Neuronal stem cell (in vitro differentiated cells): ENCODE data around the gene SH3PXD2A.

Source experiments
- DNase-seq: peaks from one replicate; pipeline ENCODE4 v3.0.0-alpha.2; 2013; ENCODE audit warnings: low spot score
- H2AFZ ChIP-seq: one replicate; pipeline ENCODE4 v1.6.1; 2013; ENCODE audit warnings: mild to moderate bottlenecking, low read length, inconsistent platforms
- H2AK5ac ChIP-seq: 2 replicates; pipeline ENCODE4 v1.6.1; 2013; ENCODE audit warnings: low read depth, mild to moderate bottlenecking, inconsistent platforms, low read length, moderate library complexity, mixed read lengths
- H2BK120ac ChIP-seq: 2 replicates; pipeline ENCODE4 v1.6.1; 2013; ENCODE audit warnings: low read depth, mild to moderate bottlenecking, inconsistent platforms, low read length, moderate library complexity, mixed read lengths
- H2BK12ac ChIP-seq: one replicate; pipeline ENCODE4 v1.6.1; 2013; ENCODE audit warnings: low read length, inconsistent platforms
- H2BK15ac ChIP-seq: 2 replicates; pipeline ENCODE4 v1.6.1; 2013; ENCODE audit warnings: mild to moderate bottlenecking, low read length, inconsistent platforms, mixed read lengths
- H2BK5ac ChIP-seq: one replicate; pipeline ENCODE4 v1.6.1; 2013; ENCODE audit warnings: inconsistent platforms, mild to moderate bottlenecking, low read length, moderate library complexity
- H3K14ac ChIP-seq: one replicate; pipeline ENCODE4 v1.6.1; 2013; ENCODE audit warnings: low read length, inconsistent platforms
- H3K18ac ChIP-seq: 2 replicates; pipeline ENCODE4 v1.6.1; 2013; ENCODE audit warnings: low read length, inconsistent platforms
- H3K23ac ChIP-seq: 2 replicates; pipeline ENCODE4 v1.6.1; 2013; ENCODE audit warnings: low read depth, mild to moderate bottlenecking, mixed read lengths, low read length, inconsistent platforms; ENCODE audit not compliant: poor library complexity
- H3K27ac ChIP-seq: replicated peaks from 3 replicates; pipeline ENCODE4 v1.5.1; 2013; ENCODE audit warnings: low read length, inconsistent platforms
- H3K27me3 ChIP-seq, 3 experiments: 2 replicates each; pipeline ENCODE4 v1.6.1; 2013; ENCODE audit warnings: low read length in 3 of 3, mild to moderate bottlenecking in 2 of 3, inconsistent platforms in 1 of 3, low read depth in 1 of 3, mixed read lengths in 1 of 3, moderate library complexity in 1 of 3; ENCODE audit not compliant: control insufficient read depth in 3 of 3, insufficient read depth in 3 of 3
- H3K36me3 ChIP-seq, 2 donors: replicated peaks in 1 of 2; 2 replicates each; pipeline ENCODE4 v1.6.1; 2013; ENCODE audit warnings: low read length in 2 of 2; ENCODE audit not compliant: control insufficient read depth in 2 of 2, insufficient read depth in 2 of 2
- H3K4ac ChIP-seq: 2 replicates; pipeline ENCODE4 v1.6.1; 2013; ENCODE audit warnings: inconsistent platforms, mild to moderate bottlenecking, low read length, moderate library complexity
- H3K4me1 ChIP-seq, 2 donors: 1 replicate in 1 of 2; 2 replicates in 1 of 2; pipeline ENCODE4 v1.6.1; 2013; ENCODE audit warnings: low read length in 2 of 2, low read depth in 1 of 2; ENCODE audit not compliant: control insufficient read depth in 2 of 2, insufficient read depth in 1 of 2
- H3K4me2 ChIP-seq: one replicate; pipeline ENCODE4 v1.6.1; 2013; ENCODE audit warnings: mild to moderate bottlenecking, low read length, inconsistent platforms; ENCODE audit not compliant: insufficient read depth, poor library complexity, severe bottlenecking
- H3K4me3 ChIP-seq, 2 donors: 2 replicates each; pipeline ENCODE4 v1.5.1; 2013; ENCODE audit warnings: low read length in 2 of 2, mild to moderate bottlenecking in 2 of 2, inconsistent platforms in 1 of 2, moderate library complexity in 1 of 2
- H3K79me1 ChIP-seq: one replicate; pipeline ENCODE4 v1.6.1; 2013; ENCODE audit warnings: low read depth, mild to moderate bottlenecking, inconsistent platforms, low read length, moderate library complexity
- H3K9ac ChIP-seq: one replicate; pipeline ENCODE4 v1.6.1; 2013; ENCODE audit warnings: mild to moderate bottlenecking, low read depth, low read length, inconsistent platforms; ENCODE audit not compliant: poor library complexity
- H3K9me3 ChIP-seq, 2 donors: replicated peaks in 1 of 2; 2 replicates each; pipeline versions ENCODE3 to v1.6.1; 2013; ENCODE audit warnings: low read length in 2 of 2, mild to moderate bottlenecking in 2 of 2, inconsistent platforms in 1 of 2, low read depth in 1 of 2, mixed read lengths in 1 of 2, moderate library complexity in 1 of 2; ENCODE audit not compliant: control insufficient read depth in 2 of 2, insufficient read depth in 1 of 2
- H4K8ac ChIP-seq: one replicate; pipeline ENCODE4 v1.6.1; 2013; ENCODE audit warnings: low read depth, mild to moderate bottlenecking, inconsistent platforms, low read length, moderate library complexity
- H4K91ac ChIP-seq: one replicate; pipeline ENCODE4 v1.6.1; 2013; ENCODE audit warnings: low read length, low read depth, mild to moderate bottlenecking, inconsistent platforms; ENCODE audit not compliant: poor library complexity
- WGBS, 2 donors: extraction: QIAGEN DNeasy Blood & Tissue Kit; methylation state at CpG; one replicate each; pipeline ENCODE4 v1.1.7; 2013; ENCODE audit warnings: missing lambda C conversion rate in 2 of 2, mixed read lengths in 1 of 2; ENCODE audit not compliant: insufficient read length in 2 of 2, insufficient replicate concordance in 1 of 2; ENCODE audit errors: extremely low coverage in 2 of 2; 5-methylcytosine and 5-hydroxymethylcytosine counted together

Gene SH3PXD2A

GRCh38 chr10:103800089-103800488 lies 55.3 kb downstream of the SH3PXD2A start:
- no peak for DNase-seq
- no peak overlapping the region for H3K4me2 ChIP-seq
- no peak overlapping the region for H3K4ac ChIP-seq
- no peak overlapping the region for H3K9ac ChIP-seq
- no peak overlapping the region for H2AFZ ChIP-seq
- peaks cover 6 to 20% of the 10 kb centered on the region in 2 donors for H3K4me1 ChIP-seq
- peaks cover 0 to 20% of the 10 kb centered on the region in 2 donors for H3K36me3 ChIP-seq
- no peak overlapping the region for H4K91ac ChIP-seq
- H3K23ac ChIP-seq, result no peak overlapping the region
- H3K79me1 ChIP-seq, result no peaks in the 10 kb centered on the region
- no peak overlapping the region for H3K27ac ChIP-seq
- H3K4me3 ChIP-seq, result no peak overlapping the region
- H3K14ac ChIP-seq, result no peak overlapping the region
- WGBS, 2 donors, result no CpG with 5 or more reads among the region's 3 CpGs
- no peak overlapping the region for H2BK12ac ChIP-seq
- no peak overlapping the region for H2AK5ac ChIP-seq
- H3K18ac ChIP-seq, result peak overlapping the region; percentile 54
- H3K9me3 ChIP-seq, result no peaks in the 10 kb centered on the region
- H2BK15ac ChIP-seq, result no peak overlapping the region
- no peak overlapping the region for H4K8ac ChIP-seq
- H2BK120ac ChIP-seq, result no peak overlapping the region
- no peaks in the 10 kb centered on the region for H3K27me3 ChIP-seq
- H2BK5ac ChIP-seq, result no peak overlapping the region

DNA sequence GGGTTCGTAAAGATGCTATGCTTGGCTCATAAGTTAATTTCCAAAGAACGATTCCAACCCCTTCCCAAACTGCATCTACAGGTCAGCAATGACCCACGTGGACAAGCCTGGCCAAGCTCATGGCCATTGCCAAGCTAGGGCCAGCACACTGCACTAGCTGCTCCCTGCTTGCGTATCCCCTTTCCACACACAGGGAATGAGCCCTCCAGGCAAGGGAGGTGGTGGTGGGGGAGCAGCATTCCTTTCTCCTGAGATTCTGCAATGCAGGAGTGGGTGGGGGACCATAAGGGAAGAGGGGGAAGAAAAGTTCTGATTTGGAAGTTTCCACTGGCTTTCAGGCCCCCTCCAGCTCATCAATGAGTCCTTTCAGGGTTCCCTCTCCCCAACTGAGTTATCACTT lies 56.0 kb downstream of the SH3PXD2A start:
- no peaks in the 10 kb centered on the region for H3K79me1 ChIP-seq
- H3K4me1 ChIP-seq, result peaks cover 0 to 18% of the 10 kb centered on the region in 2 donors
- no CpG with 5 or more reads among the region's 4 CpGs for WGBS, 2 donors
- H3K9me3 ChIP-seq, result no peaks in the 10 kb centered on the region
- H3K4me2 ChIP-seq, result no peak overlapping the region
- H2BK5ac ChIP-seq, result no peak overlapping the region
- H2BK15ac ChIP-seq, result no peak overlapping the region
- peaks cover 0 to 20% of the 10 kb centered on the region in 2 donors for H3K36me3 ChIP-seq
- no peak for DNase-seq
- H2BK120ac ChIP-seq, result no peak overlapping the region
- H3K18ac ChIP-seq, result no peak overlapping the region
- H3K27me3 ChIP-seq, result no peaks in the 10 kb centered on the region
- no peak overlapping the region for H4K8ac ChIP-seq
- H3K4me3 ChIP-seq, result no peak overlapping the region
- H3K14ac ChIP-seq, result no peak overlapping the region
- H3K23ac ChIP-seq, result no peak overlapping the region
- no peak overlapping the region for H2BK12ac ChIP-seq
- H3K9ac ChIP-seq, result no peak overlapping the region
- H3K27ac ChIP-seq, result no peak overlapping the region
- no peak overlapping the region for H3K4ac ChIP-seq
- H4K91ac ChIP-seq, result no peak overlapping the region
- no peak overlapping the region for H2AFZ ChIP-seq
- no peak overlapping the region for H2AK5ac ChIP-seq

- no peak overlapping the region for H3K27ac ChIP-seq
- no peak overlapping the region for H3K4me2 ChIP-seq
- no peak overlapping the region for H2AK5ac ChIP-seq
- no peak overlapping the region for H3K23ac ChIP-seq
- no peak overlapping the region for H2AFZ ChIP-seq
- H3K79me1 ChIP-seq, result no peaks in the 10 kb centered on the region
- no peak for DNase-seq
- H2BK12ac ChIP-seq, result no peak overlapping the region
- no peak overlapping the region for H3K4ac ChIP-seq
- peaks cover 0 to 24% of the 10 kb centered on the region in 2 donors for H3K36me3 ChIP-seq
- no peak overlapping the region for H3K18ac ChIP-seq
- no peak overlapping the region for H4K91ac ChIP-seq
- WGBS, 2 donors, result no CpG with 5 or more reads among the region's 7 CpGs
- H4K8ac ChIP-seq, result no peak overlapping the region
- H3K9me3 ChIP-seq, result no peaks in the 10 kb centered on the region
- no peaks in the 10 kb centered on the region for H3K27me3 ChIP-seq
- H2BK15ac ChIP-seq, result peak overlapping the region; percentile 34
- no peak overlapping the region for H3K4me3 ChIP-seq
- no peak overlapping the region for H2BK120ac ChIP-seq
- no peak overlapping the region for H3K9ac ChIP-seq
- H3K14ac ChIP-seq, result no peak overlapping the region
- peak overlapping the region; percentile 17 for H2BK5ac ChIP-seq
- H3K4me1 ChIP-seq, result peaks cover 0 to 14% of the 10 kb centered on the region in 2 donors
Measured at GRCh38 chr10:103798511-103798910, 56.9 kb downstream of the SH3PXD2A start.

DNA sequence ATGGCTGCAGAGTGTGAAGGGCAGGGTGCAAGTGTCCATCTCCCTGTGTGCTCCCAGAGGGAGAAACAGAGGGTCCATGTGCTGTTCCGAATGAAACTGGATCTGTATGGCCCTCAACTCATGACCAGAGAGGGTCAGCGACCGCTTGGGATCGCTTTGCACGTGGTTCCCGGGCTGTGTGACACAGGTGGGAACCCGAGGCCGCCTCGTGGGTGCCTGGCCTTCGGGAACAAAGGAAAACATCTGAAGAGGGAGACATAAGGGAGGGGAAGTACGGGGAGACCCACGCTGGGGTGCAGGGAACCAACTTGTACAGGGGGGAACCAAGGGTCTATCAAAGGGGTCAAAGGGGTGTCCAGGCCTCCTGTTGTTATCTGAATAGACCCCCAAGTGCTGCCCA lies 57.5 kb downstream of the SH3PXD2A start:
- H2AK5ac ChIP-seq, result no peak overlapping the region
- H2BK5ac ChIP-seq, result no peak overlapping the region
- H3K9me3 ChIP-seq, result no peaks in the 10 kb centered on the region
- H3K79me1 ChIP-seq, result no peaks in the 10 kb centered on the region
- whole genome bisulfite sequencing, 2 donors, result no CpG with 5 or more reads among the region's 12 CpGs
- H3K23ac ChIP-seq, result no peak overlapping the region
- no peaks in the 10 kb centered on the region for H3K27me3 ChIP-seq
- no peak overlapping the region for H2AFZ ChIP-seq
- H3K4me3 ChIP-seq, result no peak overlapping the region
- H3K4me2 ChIP-seq, result no peak overlapping the region
- H3K4me1 ChIP-seq, result peaks cover 0 to 15% of the 10 kb centered on the region in 2 donors
- no peak overlapping the region for H4K91ac ChIP-seq
- no peak overlapping the region for H3K14ac ChIP-seq
- H2BK12ac ChIP-seq, result no peak overlapping the region
- H2BK15ac ChIP-seq, result no peak overlapping the region
- H2BK120ac ChIP-seq, result no peak overlapping the region
- no peak overlapping the region for H3K18ac ChIP-seq
- H3K9ac ChIP-seq, result no peak overlapping the region
- H3K36me3 ChIP-seq, result peaks cover 0 to 28% of the 10 kb centered on the region in 2 donors
- H4K8ac ChIP-seq, result no peak overlapping the region
- H3K4ac ChIP-seq, result no peak overlapping the region
- DNase-seq, result no peak
- H3K27ac ChIP-seq, result no peak overlapping the region
